PC-9 (cell line): ENCODE data around the gene MUCL3.

Source experiments
- EZH2 ChIP-seq: fragments of 200-600 bp; sonication (generic); IDR thresholded peaks from 2 replicates; pipeline ENCODE4 v1.8.0; 2017; ENCODE audit warnings: antibody characterized with exemption, low read depth
- TF ChIP-seq, protein P1 (sequence below): fragments of 200-600 bp; sonication (generic); conservative IDR thresholded peaks from 2 replicates; pipeline ENCODE4 v1.6.1; 2017; ENCODE audit warnings: mixed run types, antibody characterized with exemption, mild to moderate bottlenecking, moderate library complexity

DNA sequence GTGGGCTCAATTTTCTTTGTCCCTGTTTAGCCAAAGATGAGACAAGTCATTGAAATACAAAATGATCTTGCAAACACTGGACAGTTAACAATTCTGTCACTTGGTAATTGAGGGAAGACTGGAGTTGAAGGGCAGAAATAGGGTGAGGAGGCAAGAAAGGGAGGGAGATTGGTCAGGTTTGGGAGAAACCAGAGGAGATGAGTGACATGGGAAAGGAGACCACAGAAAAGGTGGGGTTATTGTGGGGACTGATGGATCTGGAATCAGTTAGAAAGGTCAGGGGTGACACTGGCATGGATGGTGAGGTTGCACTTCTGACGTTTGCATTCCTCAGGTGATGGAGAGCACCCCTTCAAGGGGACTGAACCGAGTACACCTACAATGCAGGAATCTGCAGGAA lies 32.1 kb upstream of the MUCL3 start:
- TF ChIP-seq, protein P1, sequence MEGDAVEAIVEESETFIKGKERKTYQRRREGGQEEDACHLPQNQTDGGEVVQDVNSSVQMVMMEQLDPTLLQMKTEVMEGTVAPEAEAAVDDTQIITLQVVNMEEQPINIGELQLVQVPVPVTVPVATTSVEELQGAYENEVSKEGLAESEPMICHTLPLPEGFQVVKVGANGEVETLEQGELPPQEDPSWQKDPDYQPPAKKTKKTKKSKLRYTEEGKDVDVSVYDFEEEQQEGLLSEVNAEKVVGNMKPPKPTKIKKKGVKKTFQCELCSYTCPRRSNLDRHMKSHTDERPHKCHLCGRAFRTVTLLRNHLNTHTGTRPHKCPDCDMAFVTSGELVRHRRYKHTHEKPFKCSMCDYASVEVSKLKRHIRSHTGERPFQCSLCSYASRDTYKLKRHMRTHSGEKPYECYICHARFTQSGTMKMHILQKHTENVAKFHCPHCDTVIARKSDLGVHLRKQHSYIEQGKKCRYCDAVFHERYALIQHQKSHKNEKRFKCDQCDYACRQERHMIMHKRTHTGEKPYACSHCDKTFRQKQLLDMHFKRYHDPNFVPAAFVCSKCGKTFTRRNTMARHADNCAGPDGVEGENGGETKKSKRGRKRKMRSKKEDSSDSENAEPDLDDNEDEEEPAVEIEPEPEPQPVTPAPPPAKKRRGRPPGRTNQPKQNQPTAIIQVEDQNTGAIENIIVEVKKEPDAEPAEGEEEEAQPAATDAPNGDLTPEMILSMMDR, result no peak
- TF ChIP-seq EZH2, result no peak
